ENCODE data around the gene CALY.

DNA sequence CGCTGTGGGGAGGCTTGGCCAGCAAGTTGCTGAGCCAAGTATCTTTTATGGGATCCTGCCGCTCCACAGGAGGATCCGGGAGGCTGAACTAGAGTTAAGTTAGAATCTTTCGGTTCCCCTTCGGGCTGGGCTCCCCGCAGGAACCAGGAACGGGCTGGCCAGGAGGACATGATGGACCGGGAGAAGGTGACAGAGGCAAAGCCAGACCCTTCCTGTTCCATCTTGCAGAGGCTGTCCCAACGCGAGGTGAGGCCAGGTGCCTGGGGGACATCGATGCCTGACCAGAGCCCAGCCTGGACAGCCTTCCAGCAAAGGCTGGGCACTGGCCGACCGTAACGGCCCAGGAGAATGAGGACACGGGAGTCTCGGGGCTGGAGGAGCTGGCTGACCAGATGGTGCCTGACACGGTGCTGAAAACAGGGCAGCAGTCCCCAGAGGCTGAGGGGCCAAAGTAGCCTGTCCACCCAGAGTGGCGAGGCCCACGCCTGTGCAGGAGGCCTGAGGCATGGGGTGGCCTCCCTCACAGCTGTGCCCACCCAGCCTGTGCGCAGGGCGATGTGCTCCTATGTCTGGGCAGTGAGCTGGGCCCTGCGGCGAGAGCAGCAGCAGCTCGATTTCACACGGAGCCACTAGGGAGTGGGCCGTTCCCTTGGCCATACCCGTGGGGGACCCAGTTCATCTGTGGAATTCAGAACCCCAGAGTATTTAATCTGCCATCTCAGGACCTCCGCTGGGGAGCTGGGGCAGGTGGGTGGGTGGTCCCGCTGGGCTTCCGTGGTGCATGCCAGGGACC, 40.5 kb upstream of the CALY start:
- no peak for TF ChIP-seq FOXK2 (IDR thresholded peaks at IDR 0.05)
- no peak for TF ChIP-seq SUZ12 (IDR thresholded peaks at IDR 0.05)
- no peak for TF ChIP-seq NFRKB (IDR thresholded peaks at IDR 0.05)
- no peak for TF ChIP-seq HDGF (IDR thresholded peaks at IDR 0.05; ENCODE audit: borderline replicate concordance)
- TF ChIP-seq SP1 (IDR thresholded peaks at IDR 0.05) = no peak
